Measurements from ENCODE around the gene NDUFAB1.

NDUFAB1 gene

DNA sequence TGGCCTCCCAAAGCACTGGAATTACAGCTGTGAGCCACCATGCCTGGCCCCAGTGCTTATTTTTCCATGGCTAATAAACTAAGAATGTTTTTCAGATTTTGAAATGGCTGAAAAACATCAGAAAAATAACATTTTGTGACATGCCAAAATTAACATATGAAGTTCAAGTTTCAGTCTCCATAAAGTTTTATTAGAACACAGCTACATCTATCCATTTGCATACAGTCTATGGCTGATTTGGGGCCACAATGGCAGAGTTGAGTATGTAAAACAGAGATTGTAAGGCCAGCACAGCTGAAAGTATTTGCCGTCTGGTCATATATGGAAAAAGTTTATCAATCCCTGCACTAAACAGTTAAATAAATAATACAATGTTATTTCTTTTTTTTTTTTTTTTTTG is 13.8 kb upstream of the NDUFAB1 start:
- Histone ChIP-seq H3K4me1 (no peaks in the 10 kb centered on the region), H3K36me3 (peaks cover 0 to 63% (median 41%) of the 10 kb centered on the region in 3 donors), H3K27me3 (no peaks in the 10 kb centered on the region), H3K27ac (no peak overlapping the region), H3K4me3 (no peak overlapping the region), H3K9me3 (no peaks in the 10 kb centered on the region)
- intact Hi-C loops (cut with DNase I; ENCODE audit: low total_unique reads) = no loop called here
- DNase-seq = no peak
- TF ChIP-seq CTCF (IDR thresholded peaks at IDR 0.05) = no peak

DNA sequence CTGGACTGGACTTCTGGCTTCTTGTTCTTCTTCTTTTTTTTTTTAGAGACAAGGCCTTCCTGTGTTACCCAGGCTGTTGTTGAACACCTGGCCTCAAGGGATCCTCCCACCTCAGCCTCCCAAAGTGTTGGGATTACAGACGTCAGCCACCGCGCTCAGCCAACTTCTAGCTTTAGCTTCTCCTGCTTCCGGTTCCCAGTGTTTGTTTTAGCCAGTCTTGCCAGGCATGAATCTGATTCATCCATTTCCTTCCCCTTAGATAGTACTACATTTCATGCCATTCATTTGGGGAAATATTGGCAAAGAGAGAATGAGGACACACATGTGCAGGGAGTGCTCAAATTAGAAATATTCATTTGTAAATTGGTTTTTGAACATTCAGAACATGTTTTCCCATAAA is 12.1 kb upstream of the NDUFAB1 start:
- H3K4me3 ChIP-seq = no peak overlapping the region
- no peaks in the 10 kb centered on the region for H3K27me3 ChIP-seq
- no peak overlapping the region for H3K27ac ChIP-seq
- H3K36me3 ChIP-seq = peaks cover 0 to 67% (median 42%) of the 10 kb centered on the region in 3 donors
- no peak for DNase-seq
- no peaks in the 10 kb centered on the region for H3K9me3 ChIP-seq
- intact Hi-C loops (cut with DNase I; ENCODE audit: low total_unique reads) = no loop called here
- no peaks in the 10 kb centered on the region for H3K4me1 ChIP-seq
- TF ChIP-seq CTCF (IDR thresholded peaks at IDR 0.05) = no peak

- H3K27ac ChIP-seq = no peak overlapping the region
- no peak overlapping the region for H3K4me3 ChIP-seq
- H3K36me3 ChIP-seq = peaks cover 0 to 71% (median 42%) of the 10 kb centered on the region in 3 donors
- TF ChIP-seq CTCF (IDR thresholded peaks at IDR 0.05) = no peak
- intact Hi-C loops (cut with DNase I; ENCODE audit: low total_unique reads) = no loop called here
- no peaks in the 10 kb centered on the region for H3K4me1 ChIP-seq
- DNase-seq = no peak
- H3K27me3 ChIP-seq = no peaks in the 10 kb centered on the region
- no peaks in the 10 kb centered on the region for H3K9me3 ChIP-seq
Measured at GRCh38 chr16:23607726-23608125, 11.6 kb upstream of the NDUFAB1 start.

GRCh38 chr16:23597003-23597756 is 1.1 kb upstream of the NDUFAB1 start:
- no peaks in the 10 kb centered on the region for H3K27me3 ChIP-seq
- H3K27ac ChIP-seq = peak overlapping the region in 1 of 2 donors; percentile 80
- no peak for DNase-seq
- intact Hi-C loops (cut with DNase I; ENCODE audit: low total_unique reads) = loop anchor here (5.0 kb wide), 2 partner anchors 40 to 45 kb away; partner anchors contain the start of genes DCTN5, EARS2, PALB2 and UBFD1
- H3K4me1 ChIP-seq = peaks cover 0 to 18% (median 14%) of the 10 kb centered on the region in 4 donors
- H3K36me3 ChIP-seq = peaks cover 0 to 38% (median 9%) of the 10 kb centered on the region in 3 donors
- H3K9me3 ChIP-seq = no peaks in the 10 kb centered on the region
- no peak overlapping the region for H3K4me3 ChIP-seq
- TF ChIP-seq CTCF (IDR thresholded peaks at IDR 0.05) = no peak

DNA sequence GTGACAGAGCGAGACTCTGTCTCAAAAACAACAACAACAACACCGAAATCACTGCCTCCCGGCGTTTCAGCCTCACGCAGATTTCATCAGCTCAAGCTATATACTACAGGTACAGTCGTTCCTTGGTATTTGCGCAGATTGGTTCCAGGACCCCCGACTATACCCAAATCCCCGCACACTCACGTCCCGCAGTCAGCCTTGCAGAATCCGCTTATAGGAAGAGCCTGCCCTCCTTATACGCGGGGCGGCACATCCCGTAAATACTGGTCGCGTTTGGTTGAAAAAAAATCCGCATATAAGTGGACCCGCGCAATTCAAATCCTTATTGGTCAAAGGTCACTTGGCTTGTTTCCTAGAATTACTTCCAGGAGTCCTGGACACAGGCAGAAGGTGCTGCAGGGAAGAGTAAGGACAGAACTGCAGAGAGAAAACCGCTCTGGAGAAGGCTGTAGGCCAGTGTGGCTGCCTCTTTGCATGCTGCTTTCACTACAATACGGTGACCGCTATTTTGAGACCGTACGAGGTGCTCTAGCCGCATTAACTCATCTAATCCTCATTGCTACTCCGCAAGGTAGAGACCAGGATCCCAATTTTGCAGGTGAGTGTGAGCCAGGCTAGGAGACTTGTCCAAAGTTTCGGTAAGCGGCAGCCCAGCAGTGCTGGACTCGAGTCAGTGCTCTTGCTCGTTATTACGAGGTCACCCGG is 718 bp downstream of the NDUFAB1 start:
- Histone ChIP-seq H3K27ac (peak overlapping the region; percentile 80 to 83), H3K36me3 (peaks cover 10 to 39% (median 21%) of the 10 kb centered on the region in 3 donors), H3K9me3 (no peaks in the 10 kb centered on the region), H3K27me3 (no peaks in the 10 kb centered on the region), H3K4me1 (peaks cover 0 to 18% (median 14%) of the 10 kb centered on the region in 4 donors), H3K4me3 (peak overlapping the region; percentile 80 to 88)
- no peak for DNase-seq
- intact Hi-C loops (cut with DNase I; ENCODE audit: low total_unique reads) = loop anchor here (5.0 kb wide), 2 partner anchors 38 to 47 kb away; partner anchors contain the start of genes DCTN5, EARS2, PALB2 and UBFD1
- no peak for TF ChIP-seq CTCF (IDR thresholded peaks at IDR 0.05)

All from tibial artery (tissue), 4 donors.